Measurements from ENCODE around the gene SFT2D2. TPM values are rescaled to one million over a fixed set of nuclear protein-coding genes. Genes with fewer than 3 reads are reported as not detected.

Gene SFT2D2
- total RNA-seq, 2 donors from 2014 or later, result 32.5 to 34.3 TPM

GRCh38 chr1:168279253-168279652 lies 53.4 kb downstream of the SFT2D2 start:
- DNase-seq, result no peak
- TF ChIP-seq CTCF (conservative IDR thresholded peaks at IDR 0.05), result no peak
- Histone ChIP-seq H3K27me3 (ENCODE audit: control insufficient read depth, insufficient read depth, low read length, poor library complexity, severe bottlenecking) (no peaks in the 10 kb centered on the region), H3K27ac (ENCODE audit: low read depth, low read length) (no peak overlapping the region), H3K4me1 (ENCODE audit: control insufficient read depth, insufficient read depth, low read length) (no peaks in the 10 kb centered on the region), H3K4me3 (ENCODE audit: low read length) (no peak overlapping the region), H3K9ac (ENCODE audit: extremely low read depth, low read length, poor library complexity, severe bottlenecking) (no peak overlapping the region), H3K36me3 (ENCODE audit: control insufficient read depth, insufficient read depth, low read length) (no peaks in the 10 kb centered on the region), H3K9me3 (ENCODE audit: control insufficient read depth, low read length) (no peaks in the 10 kb centered on the region)
- Mint-ChIP-seq H3K9me3 (no peaks in the 10 kb centered on the region), H3K27ac (no peak overlapping the region), H3K27me3 (ENCODE audit: insufficient read depth) (no peaks in the 10 kb centered on the region), H3K4me3 (no peak overlapping the region), H3K36me3 (ENCODE audit: low read depth) (no peaks in the 10 kb centered on the region), H3K4me1 (no peaks in the 10 kb centered on the region)
- 88 to 100% methylated on average over 1 of the region's 1 CpG for whole genome bisulfite sequencing, 2 experiments (ENCODE audit: insufficient coverage in 1 of 2, insufficient read length in 1 of 2)

GRCh38 chr1:168280296-168280927 lies 54.6 kb downstream of the SFT2D2 start, which contains the start of gene TBX19:
Gene TBX19, plus strand, starts transcription at chr1:168280877. Its CDS starts 214 bp downstream, at chr1:168281091.
- Mint-ChIP-seq H3K4me3 (no peak within 1 kb of the TSS), H3K27me3 (ENCODE audit: insufficient read depth) (no peaks in the 10 kb centered on the region), H3K27ac (no peak within 1 kb of the TSS), H3K4me1 (peaks cover 8% of the 10 kb centered on the region), H3K36me3 (ENCODE audit: low read depth) (no peaks in the 10 kb centered on the region), H3K9me3 (no peaks in the 10 kb centered on the region)
- Histone ChIP-seq H3K9ac (ENCODE audit: extremely low read depth, low read length, poor library complexity, severe bottlenecking) (no peak within 1 kb of the TSS), H3K4me1 (ENCODE audit: control insufficient read depth, insufficient read depth, low read length) (no peaks in the 10 kb centered on the region), H3K36me3 (ENCODE audit: control insufficient read depth, insufficient read depth, low read length) (no peaks in the 10 kb centered on the region), H3K9me3 (ENCODE audit: control insufficient read depth, low read length) (no peaks in the 10 kb centered on the region), H3K27me3 (ENCODE audit: control insufficient read depth, insufficient read depth, low read length, poor library complexity, severe bottlenecking) (no peaks in the 10 kb centered on the region), H3K4me3 (ENCODE audit: low read length) (no peak within 1 kb of the TSS), H3K27ac (ENCODE audit: low read depth, low read length) (no peak within 1 kb of the TSS)
- TF ChIP-seq CTCF (conservative IDR thresholded peaks at IDR 0.05), result no peak
- WGBS, 2 experiments (ENCODE audit: insufficient coverage in 1 of 2, insufficient read length in 1 of 2), result 90 to 95% methylated on average over 5 to 7 of the region's 7 CpGs
- no peak for DNase-seq

DNA sequence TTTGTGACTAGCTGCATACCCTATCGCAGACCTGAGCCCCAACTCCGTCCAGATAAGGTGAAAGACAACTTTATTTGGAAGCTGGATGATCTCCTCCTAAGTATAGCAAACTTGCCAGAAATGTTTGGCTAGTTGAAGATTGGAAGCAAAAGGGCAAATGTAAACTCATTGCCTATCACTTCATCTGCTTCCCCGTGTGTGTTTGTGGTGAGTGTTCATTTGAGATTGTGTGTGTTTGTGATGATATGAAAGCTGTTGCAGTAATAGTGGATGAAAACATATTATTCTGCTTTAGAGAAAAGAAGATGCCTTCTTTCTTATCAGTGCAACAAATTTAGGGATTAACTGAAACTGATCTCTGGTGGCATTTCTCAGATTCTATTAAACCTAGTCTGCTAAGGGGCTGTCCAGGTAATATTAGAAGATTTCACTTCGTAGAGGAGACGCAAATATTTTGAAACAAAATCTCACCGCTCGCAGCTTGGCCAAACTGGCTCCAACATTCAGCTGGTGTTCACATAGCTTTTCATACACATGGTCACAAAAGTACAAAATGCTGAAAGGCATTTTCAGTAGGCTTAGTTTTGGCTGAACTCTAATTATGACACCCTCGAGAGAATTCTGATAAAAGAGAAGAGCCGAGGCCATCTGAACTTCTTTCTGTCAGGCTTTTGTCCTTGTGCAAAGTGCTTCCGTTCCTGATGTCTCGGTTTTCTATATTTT lies 56.0 kb downstream of the SFT2D2 start:
- Mint-ChIP-seq H3K9me3 (no peaks in the 10 kb centered on the region), H3K4me1 (peaks cover 12% of the 10 kb centered on the region), H3K4me3 (no peak overlapping the region), H3K27ac (no peak overlapping the region), H3K27me3 (ENCODE audit: insufficient read depth) (no peaks in the 10 kb centered on the region), H3K36me3 (ENCODE audit: low read depth) (no peaks in the 10 kb centered on the region)
- H3K27me3 ChIP-seq (ENCODE audit: control insufficient read depth, insufficient read depth, low read length, poor library complexity, severe bottlenecking), result no peaks in the 10 kb centered on the region
- no peaks in the 10 kb centered on the region for H3K36me3 ChIP-seq (ENCODE audit: control insufficient read depth, insufficient read depth, low read length)
- no peak for DNase-seq
- no peaks in the 10 kb centered on the region for H3K4me1 ChIP-seq (ENCODE audit: control insufficient read depth, insufficient read depth, low read length)
- no peaks in the 10 kb centered on the region for H3K9me3 ChIP-seq (ENCODE audit: control insufficient read depth, low read length)
- H3K27ac ChIP-seq (ENCODE audit: low read depth, low read length), result no peak overlapping the region
- 95 to 99% methylated on average over 8 to 11 of the region's 11 CpGs for WGBS, 2 experiments (ENCODE audit: insufficient coverage in 1 of 2, insufficient read length in 1 of 2)
- no peak overlapping the region for H3K9ac ChIP-seq (ENCODE audit: extremely low read depth, low read length, poor library complexity, severe bottlenecking)
- no peak overlapping the region for H3K4me3 ChIP-seq (ENCODE audit: low read length)
- no peak for TF ChIP-seq CTCF (conservative IDR thresholded peaks at IDR 0.05)
